K562 (cell line): Measurements from ENCODE around the gene ITGA1. TPM values are rescaled to one million over a fixed set of nuclear protein-coding genes. Genes with fewer than 3 reads are reported as not detected.
A peak's percentile ranks its signal among the peaks of the same experiment; 100 is the strongest.

Experiments used
- ATAC-seq: fragments of 200-7000 bp; cut with Tn5 transposase; 3 replicates; pipeline ENCODE4 v1.9.1; 2020; ENCODE audit warnings: moderate library complexity
- BruUV-seq: library from RNA; stranded (reverse); fragments of 400-500 nt; replicated peaks from 2 replicates; lab custom pipeline; 2021; lab: Mats Ljungman, UMichigan
- CTCF ChIA-PET: fragments of 300-600 bp; formaldehyde crosslinking; extraction: SDS; loops from one replicate; lab custom pipeline; 2021; ENCODE audit warnings: low intra/inter-chr PET ratio; lab: Yijun Ruan, JAX
- POLR2A ChIA-PET: fragments of 300-600, 350-650 bp; sonication (Branson Sonifier 250); formaldehyde crosslinking; extraction: SDS; loops from one replicate; lab custom pipeline; 2021; ENCODE audit warnings: antibody characterized with exemption, inconsistent platforms; lab: Yijun Ruan, JAX
- DNase-seq, 4 experiments: peaks; one replicate each; pipeline versions ENCODE4 v3.0.0 to v3.0.0-alpha.2; 2011 to 2018; ENCODE audit warnings: low spot score in 3 of 4, mixed read lengths in 3 of 4; ENCODE audit errors: extremely low read depth in 1 of 4
- FAIRE-seq: peaks from 2 replicates; lab custom pipeline; 2011; peaks lifted over from hg19 to GRCh38; lab: Jason Lieb, UNC
- H2AFZ ChIP-seq: 2 replicates; pipeline ENCODE4 v1.6.0; 2011; ENCODE audit warnings: low read depth, low read length, control low read depth, inconsistent platforms
- H3K27ac ChIP-seq: fragments of 200-600 bp; 3 replicates; pipeline ENCODE4 v1.8.0; 2011; ENCODE audit warnings: low read depth, mild to moderate bottlenecking, control low read depth, inconsistent platforms, low read length, moderate library complexity, mixed read lengths; ENCODE audit errors: extremely low read depth
- H3K27me3 ChIP-seq, 2 experiments: fragments of 300-600 bp in 1 of 2; 2 replicates in 1 of 2; 3 replicates in 1 of 2; pipeline versions ENCODE4 v1.6.0 to v1.8.0; 2011; ENCODE audit warnings: inconsistent platforms in 2 of 2, low read length in 2 of 2, mild to moderate bottlenecking in 1 of 2, mixed read lengths in 1 of 2, moderate library complexity in 1 of 2; ENCODE audit not compliant: control insufficient read depth in 2 of 2, insufficient read depth in 2 of 2
- H3K36me3 ChIP-seq: fragments of 300-600 bp; 3 replicates; pipeline ENCODE4 v1.8.0; 2011; ENCODE audit warnings: mild to moderate bottlenecking, low read length, inconsistent platforms; ENCODE audit not compliant: control insufficient read depth, insufficient read depth
- H3K4me1 ChIP-seq, 2 experiments: fragments of 200-600 bp in 1 of 2; replicated peaks in 1 of 2; 2 replicates in 1 of 2; 3 replicates in 1 of 2; pipeline versions ENCODE4 v1.5.1 to v1.8.0; 2011; ENCODE audit warnings: inconsistent platforms in 2 of 2, low read length in 2 of 2, mild to moderate bottlenecking in 1 of 2, mixed read lengths in 1 of 2, moderate library complexity in 1 of 2; ENCODE audit not compliant: control insufficient read depth in 2 of 2, insufficient read depth in 2 of 2
- H3K4me2 ChIP-seq: 2 replicates; pipeline ENCODE4 v1.6.1; 2011; ENCODE audit warnings: low read length, control low read depth, inconsistent platforms, mixed read lengths; ENCODE audit not compliant: insufficient read depth
- H3K4me3 ChIP-seq: fragments of 200-600 bp; sonication (generic), shearing (Covaris generic); 2 replicates; pipeline ENCODE4 v1.5.1; 2016; ENCODE audit warnings: control low read depth, inconsistent platforms
- H3K79me2 ChIP-seq: fragments of 200-600 bp; 3 replicates; pipeline ENCODE4 v1.8.0; 2011; ENCODE audit warnings: low read length, inconsistent platforms; ENCODE audit not compliant: control insufficient read depth, insufficient read depth
- H3K9ac ChIP-seq, 2 experiments: 2 replicates each; pipeline versions ENCODE4 v1.6.0 to v1.6.1; 2011; ENCODE audit warnings: low read depth in 2 of 2, low read length in 2 of 2, control low read depth in 1 of 2, inconsistent platforms in 1 of 2, mild to moderate bottlenecking in 1 of 2, mixed read lengths in 1 of 2; ENCODE audit not compliant: insufficient read depth in 1 of 2
- H3K9me1 ChIP-seq: one replicate; pipeline ENCODE4 v1.6.0; 2011; ENCODE audit warnings: inconsistent platforms, mild to moderate bottlenecking, low read length, moderate library complexity; ENCODE audit not compliant: control insufficient read depth, insufficient read depth
- H3K9me3 ChIP-seq: replicated peaks from 2 replicates; pipeline ENCODE4 v1.5.1; 2011; ENCODE audit warnings: low read depth, low read length, inconsistent platforms; ENCODE audit not compliant: control insufficient read depth, insufficient read depth
- H4K20me1 ChIP-seq: replicated peaks from 2 replicates; pipeline ENCODE4 v1.6.1; 2011; ENCODE audit warnings: low read length, inconsistent platforms, mixed read lengths; ENCODE audit not compliant: control insufficient read depth, insufficient read depth
- ARID4B ChIP-seq: sonication (generic); formaldehyde crosslinking; IDR thresholded peaks from 2 replicates; pipeline ENCODE4 v1.8.0; 2022; ENCODE audit warnings: mild to moderate bottlenecking, missing genetic modification reagents
- FOXK2 ChIP-seq, 2 experiments: fragments of 450-650 bp; IDR thresholded peaks in 1 of 2; conservative IDR thresholded peaks in 1 of 2; 2 replicates each; pipeline ENCODE4 v1.6.1; 2016; ENCODE audit warnings: low read depth in 2 of 2, mild to moderate bottlenecking in 1 of 2
- GABPA ChIP-seq: fragments of 200-800 bp; sonication (Bioruptor generic); conservative IDR thresholded peaks from 2 replicates; pipeline ENCODE4 v1.6.1; 2016; ENCODE audit warnings: low read depth, missing genetic modification characterization, missing compliant biosample characterization
- KDM4B ChIP-seq, 2 experiments: fragments of 450-650 bp in 1 of 2; sonication (generic) in 1 of 2; IDR thresholded peaks; 2 replicates each; pipeline ENCODE4 v1.6.1; 2016 to 2017; ENCODE audit warnings: borderline replicate concordance in 2 of 2, antibody characterized with exemption in 1 of 2, low read depth in 1 of 2, mild to moderate bottlenecking in 1 of 2
- MNT ChIP-seq, 2 experiments: fragments of 450-650 bp; conservative IDR thresholded peaks; 2 replicates each; pipeline ENCODE4 v1.6.1; 2017; ENCODE audit warnings: mild to moderate bottlenecking in 2 of 2, moderate library complexity in 2 of 2
- MXI1 ChIP-seq: IDR thresholded peaks from 2 replicates; pipeline ENCODE4 v1.6.1; 2011; ENCODE audit warnings: low read depth, mild to moderate bottlenecking, improper control_type of control experiment, low read length
- PML ChIP-seq: IDR thresholded peaks from 2 replicates; pipeline ENCODE4 v1.6.1; 2012; ENCODE audit warnings: low read length, inconsistent platforms
- POLR2B ChIP-seq: fragments of 450-650 bp; IDR thresholded peaks from 2 replicates; pipeline ENCODE4 v1.6.1; 2018; ENCODE audit warnings: low read depth; ENCODE audit not compliant: partially characterized antibody
- TARDBP ChIP-seq: fragments of 450-650 bp; IDR thresholded peaks from 2 replicates; pipeline ENCODE4 v1.6.1; 2016
- VEZF1 ChIP-seq: fragments of 200-800 bp; sonication (Bioruptor generic); IDR thresholded peaks from 2 replicates; pipeline ENCODE4 v1.6.1; 2017; ENCODE audit warnings: missing genetic modification characterization, missing compliant biosample characterization
- ZBTB9 ChIP-seq: fragments of 450-650 bp; formaldehyde crosslinking; IDR thresholded peaks from 2 replicates; pipeline ENCODE4 v1.4.0; 2020; ENCODE audit warnings: mild to moderate bottlenecking, moderate library complexity
- ZFP30 ChIP-seq: fragments of 250-450 bp; sonication (Bioruptor Pico); IDR thresholded peaks from 2 replicates; pipeline ENCODE4 v1.8.0; 2022; ENCODE audit warnings: moderate library complexity, mild to moderate bottlenecking, inconsistent platforms, borderline replicate concordance
- WGBS: fragments of 100-300 bp; shearing (Covaris generic); methylation state at CpG from one replicate; pipeline ENCODE4 v1.1.6; 2016; ENCODE audit warnings: low coverage, mixed read lengths; ENCODE audit not compliant: insufficient coverage; ENCODE audit errors: missing lambda C conversion rate; 5-methylcytosine and 5-hydroxymethylcytosine counted together
- in situ Hi-C: fragments of 300-500 bp; cut with MboI; formaldehyde crosslinking; loops from 4 replicates; pipeline ENCODE4 v1.15.0; 2018; ENCODE audit warnings: inconsistent platforms, mixed read lengths
- intact Hi-C: fragments of 100-400 bp; cut with micrococcal nuclease; formaldehyde crosslinking; loops from 2 replicates; pipeline ENCODE4 v1.14.2; 2022
- polyA plus RNA-seq, 8 experiments: library from polyadenylated mRNA; depleted of rRNA in 4 of 8; stranded (reverse) in 5 of 8; unstranded in 3 of 8; fragments of >200 nt; fragmentation: Nextera tagmentation in 2 of 8; fragmentation: Illumina TruSeq in 1 of 8; extraction: Ambion mirVana in 2 of 8; extraction: Trizol in 1 of 8; gene quantifications; 2 replicates each; pipeline versions ENCODE4 v1.2.1 to v1.2.3, GENCODE V29; 2011 to 2014; ENCODE audit warnings: inconsistent platforms in 1 of 8, missing spikeins in 1 of 8
- total RNA-seq, 7 experiments: library from RNA; depleted of rRNA in 6 of 7; stranded (reverse); fragments of >200 nt in 6 of 7; fragmentation: Illumina TruSeq in 2 of 7; extraction: Trizol in 2 of 7; gene quantifications; 2 replicates each; pipeline versions ENCODE4 v1.2.1 to v1.2.3, GENCODE V29; 2011 to 2021; ENCODE audit warnings: low replicate concordance in 1 of 7

ITGA1 gene
- total and polyA plus RNA-seq, 9 of the 15 experiments (the other 6 are each of a cell fraction or from before 2014, with no cell fraction given), result 0.04 to 0.22 TPM; not detected in 7

GRCh38 chr5:52799983-52800393 lies 12.3 kb downstream of the ITGA1 start:
- H3K79me2 ChIP-seq, result peaks cover 53% of the 10 kb centered on the region
- 0 out of 2 replicates have a peak, but pooled peaks have one; percentile 53 for TF ChIP-seq ZBTB9
- TF ChIP-seq ZFP30 (CRISPR knock-in tag), result no peak
- TF ChIP-seq MNT (conservative IDR thresholded peaks at IDR 0.05), result peak; percentile 49 to 72; a peak in 2 of 4 replicates
- TF ChIP-seq POLR2B, result peak; percentile 77
- peak in 1 of 2 experiments; percentile 57; a peak in 1 of 4 replicates for TF ChIP-seq FOXK2 (conservative IDR thresholded peaks at IDR 0.05 in 1 of 2, IDR thresholded peaks at IDR 0.05 in 1 of 2; ENCODE audit: low read depth in 2 of 2)
- TF ChIP-seq MXI1, result peak; percentile 32; the same call in 1 of the 2 replicates
- 0 out of 2 replicates have a peak, but pooled peaks have one; percentile 23 for TF ChIP-seq GABPA (tag)
- TF ChIP-seq VEZF1 (CRISPR knock-in tag), result 0 out of 2 replicates have a peak, but pooled peaks have one; percentile 29
- 0 out of 2 replicates have a peak, but pooled peaks have one; percentile 33 for TF ChIP-seq PML
- peak; percentile 71; the same call in 1 of the 2 replicates for TF ChIP-seq ARID4B (CRISPR knock-in tag)
- TF ChIP-seq TARDBP, result no peak
- TF ChIP-seq KDM4B (IDR thresholded peaks at IDR 0.05; ENCODE audit: borderline replicate concordance in 2 of 2, low read depth in 1 of 2), result 0 out of 4 replicates have a peak, but pooled peaks of 1 of the 2 experiments have one; percentile 54

More at GRCh38 chr5:52799983-52800393, 12.3 kb downstream of the ITGA1 start:
- Histone ChIP-seq H3K4me2 (peak overlapping the region; percentile 99), H3K9me1 (peaks cover 4% of the 10 kb centered on the region), H2AFZ (peak overlapping the region; percentile 97), H3K4me3 (peak overlapping the region; percentile 65), H3K36me3 (peaks cover 28% of the 10 kb centered on the region), H3K27me3 (no peaks in the 10 kb centered on the region), H3K4me1 (peaks cover 0 to 10% of the 10 kb centered on the region in 2 experiments; a peak in 4 of 5 replicates), H3K9me3 (no peaks in the 10 kb centered on the region), H3K27ac (peak overlapping the region; percentile 95), H4K20me1 (peaks cover 16% of the 10 kb centered on the region), H3K9ac (peak overlapping the region; percentile 90 to 94)
- in situ Hi-C loops, result no loop called here
- under 1% methylated on average over 28 of the region's 34 CpGs for WGBS
- intact Hi-C loops, result loop anchor here (10.0 kb wide), 1 partner anchor 295 kb away; no protein-coding TSS in a partner anchor
- BruUV-seq, result no TSS peak
- peak; percentile 94 to 96 (median 94) for DNase-seq
- ChIA-PET POLR2A (interaction anchor here (1.0 to 1.5 kb wide), 5 partner anchors 8 to 1510 kb away, joined by 3 to 7 read pairs (median 4); partner anchors contain the start of genes ARL15, ITGA1 and PELO), CTCF (no interaction called here)
- FAIRE-seq, result peak; percentile 90
- peak; percentile 87 for ATAC-seq
